GM12872 (cell line): Measurements from ENCODE around the gene UTP11.

Experiments used
- CTCF ChIP-seq: IDR thresholded peaks from 3 replicates; pipeline ENCODE4 v1.5.1; 2011; ENCODE audit warnings: low read depth, mild to moderate bottlenecking, low read length, moderate library complexity; ENCODE audit not compliant: insufficient read depth

The UTP11 gene

GRCh38 chr1:38015978-38016725, 3.6 kb downstream of the UTP11 start:
- no peak for TF ChIP-seq CTCF

- TF ChIP-seq CTCF, result peak; percentile 52; the same call in 2 of the 3 replicates
These were observed 6.4 kb downstream of the UTP11 start for GRCh38 chr1:38018864-38019343.

- TF ChIP-seq CTCF, result no peak
These were observed 7.9 kb downstream of the UTP11 start for GRCh38 chr1:38020396-38020795.

GRCh38 chr1:38021969-38022368, 9.4 kb downstream of the UTP11 start:
- no peak for TF ChIP-seq CTCF

GRCh38 chr1:38022810-38023209, 10.3 kb downstream of the UTP11 start:
- no peak for TF ChIP-seq CTCF

GRCh38 chr1:38025233-38025632, 12.7 kb downstream of the UTP11 start:
- no peak for TF ChIP-seq CTCF

DNA sequence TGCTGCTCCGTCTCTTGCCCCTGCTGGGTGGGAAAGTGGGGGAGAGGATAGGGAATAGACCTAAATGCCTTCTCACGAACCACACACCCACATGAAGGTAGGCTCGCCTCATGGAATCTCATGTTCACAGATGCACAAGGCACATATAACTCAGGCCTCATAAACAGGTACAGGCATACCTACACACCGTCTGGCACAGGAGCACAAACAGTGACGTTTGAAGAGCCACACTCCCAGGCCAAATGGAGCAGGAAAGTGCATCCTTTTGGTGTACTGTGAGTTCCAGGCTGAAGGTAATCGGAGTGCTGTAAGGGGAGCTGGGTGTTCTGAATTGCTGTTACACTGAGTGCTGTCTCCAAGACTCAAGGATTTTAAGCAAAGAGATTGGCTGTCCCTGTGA, 13.1 kb downstream of the UTP11 start:
- no peak for TF ChIP-seq CTCF
